Measurements from ENCODE around the gene TEKT4.
"Not testable (repeated sequence)": the region's sequence is repeated elsewhere in the genome, so short reads cannot be mapped to it uniquely, and the experiment has no call there.

The TEKT4 gene

GRCh38 chr2:94875820-94876522 is 4.7 kb downstream of the TEKT4 start:
- DNase-seq (ENCODE audit: low spot score): no peak

DNA sequence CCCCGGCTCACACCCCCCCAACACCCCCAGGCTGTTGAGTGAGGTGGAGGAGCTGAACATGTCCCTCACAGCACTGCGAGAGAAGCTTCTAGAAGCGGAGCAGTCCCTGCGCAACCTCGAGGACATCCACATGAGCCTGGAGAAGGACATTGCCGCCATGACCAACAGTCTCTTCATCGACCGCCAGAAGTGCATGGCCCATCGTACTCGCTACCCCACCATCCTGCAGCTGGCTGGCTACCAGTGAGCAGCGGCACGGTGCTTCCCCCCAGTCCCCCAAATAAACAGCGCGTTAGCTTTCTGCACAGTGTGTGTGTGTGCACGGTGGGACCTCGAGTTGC is 5.3 kb downstream of the TEKT4 start:
- no peak for DNase-seq (ENCODE audit: low spot score)

DNA sequence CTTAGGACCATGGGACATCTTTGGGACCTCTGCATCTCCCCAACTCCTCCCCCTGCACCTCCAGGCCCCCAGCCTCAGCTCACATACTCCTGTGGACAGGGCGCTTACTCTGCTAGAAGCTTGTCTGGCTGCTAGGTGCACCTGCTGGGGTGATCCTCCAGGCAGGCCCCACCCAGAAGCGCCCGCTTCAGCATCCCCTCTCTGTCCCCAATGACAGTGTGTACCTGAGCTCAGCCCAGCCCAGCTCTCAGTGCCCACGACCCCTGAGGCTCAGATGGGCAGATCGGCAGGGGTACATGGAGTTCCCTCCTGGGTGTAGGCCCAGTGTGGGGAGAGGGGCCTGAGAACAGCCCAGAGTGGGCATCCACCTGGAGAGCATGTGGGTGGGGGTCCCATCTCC is 5.9 kb downstream of the TEKT4 start:
- no peak for DNase-seq (ENCODE audit: low spot score)

DNA sequence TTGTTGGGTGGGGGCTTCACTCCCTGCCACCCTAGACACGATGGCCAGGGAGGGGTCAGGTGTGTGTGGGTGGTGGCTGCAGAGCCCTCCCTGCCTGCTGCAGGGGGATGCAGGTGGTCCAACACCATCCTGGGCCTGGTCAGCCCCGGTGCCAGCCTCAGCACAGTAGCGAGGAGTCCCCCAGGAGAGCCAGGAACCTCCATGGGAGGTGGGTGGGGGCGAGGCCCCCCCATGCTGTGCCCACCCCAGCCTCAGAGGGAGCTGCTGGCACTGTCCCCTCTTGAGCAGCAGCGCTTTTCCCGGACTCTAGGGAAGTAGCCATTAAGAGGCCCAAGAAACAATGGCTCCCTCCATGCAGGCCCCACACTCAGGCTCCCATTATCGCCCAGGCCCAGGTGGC is 7.3 kb downstream of the TEKT4 start:
- DNase-seq (ENCODE audit: low spot score): not testable (repeated sequence)

DNA sequence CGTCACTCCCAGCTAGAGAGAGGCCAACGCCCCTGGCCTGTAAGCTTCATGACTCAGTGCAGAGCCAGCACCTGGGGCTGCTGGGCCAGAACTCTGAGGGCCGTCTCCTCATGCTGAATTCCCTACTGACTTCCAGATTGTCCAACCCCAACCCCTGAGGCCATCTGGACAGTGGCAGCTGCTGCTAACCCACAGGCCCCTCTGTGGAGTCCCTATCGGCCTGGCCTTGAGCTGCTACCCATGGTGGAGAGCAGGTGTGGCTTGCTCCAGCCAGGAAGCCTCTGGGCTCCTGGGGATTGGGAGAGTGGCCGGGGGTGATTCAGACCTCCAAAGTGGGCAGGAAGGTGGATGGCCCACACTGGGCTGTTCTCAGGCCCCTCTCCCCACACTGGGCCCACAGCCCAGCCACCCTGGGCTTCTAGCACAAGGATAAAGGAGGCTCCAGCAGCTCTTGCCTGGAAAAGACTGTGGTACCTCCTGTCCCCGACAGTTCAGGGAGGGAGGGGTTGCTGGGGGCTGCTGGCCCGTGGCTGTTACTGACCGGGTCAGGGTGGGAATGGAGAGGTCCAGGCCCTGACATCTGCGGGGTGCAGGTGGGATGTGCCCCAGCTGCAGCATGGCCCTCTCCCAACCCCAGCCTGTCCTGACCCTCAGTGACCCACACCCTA is 8.2 kb downstream of the TEKT4 start:
- DNase-seq (ENCODE audit: low spot score): no peak

- DNase-seq (ENCODE audit: low spot score): no peak
These were observed 8.8 kb downstream of the TEKT4 start for GRCh38 chr2:94879982-94880377.

DNA sequence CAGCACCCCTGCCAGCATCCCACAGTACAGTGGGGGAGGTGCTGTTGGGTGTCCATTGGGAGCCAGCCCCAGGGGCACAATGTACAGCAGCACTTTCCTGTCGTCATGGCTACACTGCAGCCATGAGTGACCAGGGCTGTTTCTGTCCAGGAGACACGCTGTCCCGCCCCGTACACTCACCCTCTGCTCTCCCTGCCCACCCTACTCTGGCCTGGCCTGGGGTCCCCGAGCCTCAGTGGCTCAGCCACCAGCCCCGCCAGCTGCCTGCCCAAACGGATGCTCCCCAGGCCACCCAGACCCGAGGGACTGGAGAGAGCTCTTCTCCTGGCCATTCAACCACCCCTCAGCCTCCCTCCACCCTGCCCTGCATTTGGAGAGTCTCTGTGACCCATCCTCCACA is 9.3 kb downstream of the TEKT4 start:
- no peak for DNase-seq (ENCODE audit: low spot score)

GRCh38 chr2:94881070-94881469 is 9.8 kb downstream of the TEKT4 start:
- no peak for DNase-seq (ENCODE audit: low spot score)

- no peak for DNase-seq (ENCODE audit: low spot score)
These were observed 19.0 kb downstream of the TEKT4 start for GRCh38 chr2:94890234-94890633.

GRCh38 chr2:94895273-94895672 is 24.0 kb downstream of the TEKT4 start:
- not testable (repeated sequence) for DNase-seq (ENCODE audit: low spot score)

DNA sequence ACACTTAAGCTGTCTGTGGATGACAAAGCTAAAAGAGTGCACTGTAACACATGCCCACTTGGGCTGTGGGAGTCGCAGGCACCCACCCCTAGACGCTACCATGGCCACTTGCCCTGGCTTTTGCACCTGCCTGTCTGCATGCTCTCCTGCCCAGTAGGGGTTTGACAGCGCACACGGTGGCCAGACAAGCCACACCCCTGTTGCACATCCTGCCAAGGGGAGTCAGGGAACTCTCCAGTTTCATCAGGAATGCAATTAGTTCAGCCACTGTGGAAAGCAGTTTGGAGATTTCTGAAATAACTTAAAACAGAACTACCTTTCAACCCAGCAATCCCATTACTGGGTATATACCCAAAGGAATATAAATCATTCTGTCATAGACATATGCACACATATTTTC is 35.7 kb downstream of the TEKT4 start:
- not testable (repeated sequence) for DNase-seq (ENCODE audit: low spot score)

DNA sequence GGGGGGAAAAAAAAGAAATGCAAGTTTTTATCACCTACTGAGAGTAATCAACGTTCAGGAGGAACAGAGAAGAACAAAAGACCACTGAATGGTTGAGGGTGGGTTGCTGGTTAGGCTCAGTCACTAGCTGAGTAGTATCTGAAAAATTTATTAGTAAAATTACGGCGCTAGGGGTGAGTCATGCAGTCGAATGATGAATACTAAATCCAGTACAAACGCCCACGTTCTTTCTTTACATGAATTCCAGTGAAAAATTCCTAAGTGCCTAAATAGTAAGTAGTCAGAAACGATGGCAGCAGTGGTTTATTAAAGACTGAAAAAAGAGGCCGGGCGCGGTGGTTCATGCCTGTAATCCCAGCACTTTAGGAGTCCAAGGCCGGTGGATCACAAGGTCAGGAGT is 52.0 kb downstream of the TEKT4 start:
- DNase-seq (ENCODE audit: low spot score): no peak

- not testable (repeated sequence) for DNase-seq (ENCODE audit: low spot score)
These were observed 53.8 kb downstream of the TEKT4 start for GRCh38 chr2:94924999-94925398.

All from pons (tissue), 1 donor.